DND-41 (cell line): Measurements from ENCODE around the gene IGFBP4.

Experiments
- EZH2 ChIP-seq: IDR thresholded peaks from 3 replicates; pipeline ENCODE4 v1.6.1; 2012; ENCODE audit warnings: borderline replicate concordance, low read depth, mild to moderate bottlenecking, moderate library complexity, low read length, inconsistent platforms; ENCODE audit not compliant: severe bottlenecking
- TF ChIP-seq, protein P1 (sequence below): IDR thresholded peaks from 2 replicates; pipeline ENCODE4 v1.5.1; 2012; ENCODE audit warnings: borderline replicate concordance, low read length, moderate library complexity, mild to moderate bottlenecking; ENCODE audit not compliant: poor library complexity, severe bottlenecking; ENCODE audit errors: extremely low read depth

- TF ChIP-seq, protein P1, sequence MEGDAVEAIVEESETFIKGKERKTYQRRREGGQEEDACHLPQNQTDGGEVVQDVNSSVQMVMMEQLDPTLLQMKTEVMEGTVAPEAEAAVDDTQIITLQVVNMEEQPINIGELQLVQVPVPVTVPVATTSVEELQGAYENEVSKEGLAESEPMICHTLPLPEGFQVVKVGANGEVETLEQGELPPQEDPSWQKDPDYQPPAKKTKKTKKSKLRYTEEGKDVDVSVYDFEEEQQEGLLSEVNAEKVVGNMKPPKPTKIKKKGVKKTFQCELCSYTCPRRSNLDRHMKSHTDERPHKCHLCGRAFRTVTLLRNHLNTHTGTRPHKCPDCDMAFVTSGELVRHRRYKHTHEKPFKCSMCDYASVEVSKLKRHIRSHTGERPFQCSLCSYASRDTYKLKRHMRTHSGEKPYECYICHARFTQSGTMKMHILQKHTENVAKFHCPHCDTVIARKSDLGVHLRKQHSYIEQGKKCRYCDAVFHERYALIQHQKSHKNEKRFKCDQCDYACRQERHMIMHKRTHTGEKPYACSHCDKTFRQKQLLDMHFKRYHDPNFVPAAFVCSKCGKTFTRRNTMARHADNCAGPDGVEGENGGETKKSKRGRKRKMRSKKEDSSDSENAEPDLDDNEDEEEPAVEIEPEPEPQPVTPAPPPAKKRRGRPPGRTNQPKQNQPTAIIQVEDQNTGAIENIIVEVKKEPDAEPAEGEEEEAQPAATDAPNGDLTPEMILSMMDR: no peak
- no peak for TF ChIP-seq EZH2
Measured at GRCh38 chr17:40447148-40447644, 3.9 kb downstream of the IGFBP4 start.
